GM12875 (cell line): Measurements from ENCODE around the gene LANCL3.
"Not testable (repeated sequence)": the region's sequence is repeated elsewhere in the genome, so short reads cannot be mapped to it uniquely, and the experiment has no call there.

Experiments
- H3K4me3 ChIP-seq: one replicate; pipeline ENCODE4 v1.5.1; 2011; ENCODE audit warnings: low read depth, low read length, control low read depth
- TF ChIP-seq, protein P1 (sequence below): IDR thresholded peaks from 2 replicates; pipeline ENCODE4 v1.5.1; 2011; ENCODE audit warnings: low read depth, mild to moderate bottlenecking, control low read depth, inconsistent platforms, low read length, moderate library complexity, borderline replicate concordance; ENCODE audit not compliant: insufficient read depth

LANCL3 gene

DNA sequence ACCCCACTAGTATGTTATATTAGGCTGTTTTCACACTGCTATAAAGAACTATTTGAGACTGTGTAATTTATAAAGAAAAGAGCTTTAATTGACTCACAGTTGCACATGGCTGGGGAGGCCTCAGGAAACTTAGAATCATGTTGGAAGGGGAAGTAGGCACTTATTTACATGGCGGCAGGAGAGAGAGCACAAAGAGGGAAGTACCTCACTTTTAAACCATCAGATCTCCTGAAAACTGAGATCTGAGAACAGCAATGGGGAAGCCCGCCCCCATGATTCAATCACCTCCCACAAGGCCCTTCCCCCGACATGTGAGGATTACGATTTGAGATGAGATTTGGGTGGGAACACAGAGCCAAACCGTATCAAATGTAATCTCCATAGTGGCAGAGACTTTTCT lies 68.7 kb downstream of the LANCL3 start:
- no peak overlapping the region for H3K4me3 ChIP-seq
- TF ChIP-seq, protein P1, sequence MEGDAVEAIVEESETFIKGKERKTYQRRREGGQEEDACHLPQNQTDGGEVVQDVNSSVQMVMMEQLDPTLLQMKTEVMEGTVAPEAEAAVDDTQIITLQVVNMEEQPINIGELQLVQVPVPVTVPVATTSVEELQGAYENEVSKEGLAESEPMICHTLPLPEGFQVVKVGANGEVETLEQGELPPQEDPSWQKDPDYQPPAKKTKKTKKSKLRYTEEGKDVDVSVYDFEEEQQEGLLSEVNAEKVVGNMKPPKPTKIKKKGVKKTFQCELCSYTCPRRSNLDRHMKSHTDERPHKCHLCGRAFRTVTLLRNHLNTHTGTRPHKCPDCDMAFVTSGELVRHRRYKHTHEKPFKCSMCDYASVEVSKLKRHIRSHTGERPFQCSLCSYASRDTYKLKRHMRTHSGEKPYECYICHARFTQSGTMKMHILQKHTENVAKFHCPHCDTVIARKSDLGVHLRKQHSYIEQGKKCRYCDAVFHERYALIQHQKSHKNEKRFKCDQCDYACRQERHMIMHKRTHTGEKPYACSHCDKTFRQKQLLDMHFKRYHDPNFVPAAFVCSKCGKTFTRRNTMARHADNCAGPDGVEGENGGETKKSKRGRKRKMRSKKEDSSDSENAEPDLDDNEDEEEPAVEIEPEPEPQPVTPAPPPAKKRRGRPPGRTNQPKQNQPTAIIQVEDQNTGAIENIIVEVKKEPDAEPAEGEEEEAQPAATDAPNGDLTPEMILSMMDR: no peak

DNA sequence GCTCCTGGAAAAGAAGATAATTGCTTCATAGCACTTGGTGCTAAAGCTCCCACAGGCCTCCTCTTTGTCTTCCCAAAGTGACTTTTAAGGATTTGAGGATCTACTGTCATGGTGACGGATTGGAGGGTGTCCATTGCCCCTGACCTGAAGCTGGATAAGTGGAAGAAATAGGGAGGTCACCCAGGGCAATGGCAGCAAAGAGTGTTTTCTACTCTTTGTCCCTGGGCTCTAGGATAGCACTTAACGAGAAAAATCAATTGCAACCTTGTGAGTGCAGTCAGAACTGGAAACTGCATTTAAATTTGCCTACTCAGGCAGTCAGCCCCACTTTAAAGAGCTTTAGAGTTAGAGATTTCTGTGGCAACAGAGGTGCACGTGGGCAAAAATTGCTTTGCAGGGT lies 70.4 kb downstream of the LANCL3 start:
- TF ChIP-seq, protein P1: no peak
- H3K4me3 ChIP-seq: no peak overlapping the region

DNA sequence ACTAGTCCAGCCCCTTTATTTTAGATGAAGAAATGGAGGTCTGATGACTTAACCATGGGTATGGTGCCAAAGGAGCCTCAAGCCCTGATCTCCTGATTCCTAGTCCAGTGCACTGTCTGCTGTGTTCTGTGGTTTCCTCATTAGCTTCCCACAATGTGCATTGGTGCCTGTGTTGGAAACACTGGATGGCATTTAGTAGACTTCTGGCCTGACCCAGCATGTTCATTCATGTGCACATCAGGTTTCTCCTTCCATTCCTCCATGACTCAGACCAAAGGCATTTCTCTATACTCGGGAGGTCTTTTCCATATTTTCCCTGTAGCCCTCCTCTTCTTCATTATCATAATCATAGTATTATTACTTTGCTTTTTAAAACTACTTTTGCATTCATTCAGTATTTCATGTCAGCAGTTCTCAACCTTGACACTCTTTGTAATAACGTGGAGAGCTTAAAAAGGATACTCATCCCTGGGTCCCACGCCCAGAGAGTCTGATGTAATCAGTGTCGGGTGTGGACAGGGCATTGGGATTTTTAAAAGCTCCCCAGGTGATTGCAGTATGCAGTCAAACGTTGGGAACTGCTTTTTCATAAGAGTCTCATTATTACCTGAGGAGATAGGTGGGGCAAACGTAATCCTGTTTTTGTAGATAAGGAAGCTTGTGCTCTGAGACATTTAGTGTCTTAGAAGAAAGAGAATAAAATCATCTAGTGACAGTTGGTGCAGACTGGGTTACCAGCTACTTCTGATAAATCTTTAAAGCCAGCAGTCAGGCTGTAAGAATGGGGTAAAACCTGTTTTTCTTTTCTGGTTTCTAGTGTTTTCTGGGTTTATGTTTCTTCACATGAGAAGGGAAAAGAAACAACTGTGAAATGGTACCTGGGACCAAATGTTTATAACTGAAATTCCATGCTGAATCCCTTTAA lies 73.2 kb downstream of the LANCL3 start:
- no peak overlapping the region for H3K4me3 ChIP-seq
- TF ChIP-seq, protein P1: no peak

DNA sequence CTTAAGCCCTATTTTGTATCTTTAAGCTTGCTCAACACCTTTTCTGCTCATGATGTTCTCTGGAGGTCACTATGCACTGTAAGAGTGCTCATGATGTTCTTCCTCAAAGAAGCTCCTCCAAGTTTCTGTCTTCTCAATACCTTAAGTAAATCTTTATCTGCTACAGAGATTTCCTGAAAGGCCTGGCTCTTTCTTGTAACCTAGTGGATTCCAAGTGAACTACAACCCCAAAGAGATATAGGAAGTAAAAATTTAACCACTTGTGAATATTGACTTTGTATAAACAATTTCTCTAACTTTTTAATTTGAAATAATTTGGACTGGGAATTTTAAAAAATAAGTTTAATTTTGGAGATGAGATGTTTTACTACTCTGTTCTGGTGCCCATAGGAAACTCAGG lies 74.8 kb downstream of the LANCL3 start:
- TF ChIP-seq, protein P1: peak; percentile 16; the same call in 1 of the 2 replicates
- no peak overlapping the region for H3K4me3 ChIP-seq

DNA sequence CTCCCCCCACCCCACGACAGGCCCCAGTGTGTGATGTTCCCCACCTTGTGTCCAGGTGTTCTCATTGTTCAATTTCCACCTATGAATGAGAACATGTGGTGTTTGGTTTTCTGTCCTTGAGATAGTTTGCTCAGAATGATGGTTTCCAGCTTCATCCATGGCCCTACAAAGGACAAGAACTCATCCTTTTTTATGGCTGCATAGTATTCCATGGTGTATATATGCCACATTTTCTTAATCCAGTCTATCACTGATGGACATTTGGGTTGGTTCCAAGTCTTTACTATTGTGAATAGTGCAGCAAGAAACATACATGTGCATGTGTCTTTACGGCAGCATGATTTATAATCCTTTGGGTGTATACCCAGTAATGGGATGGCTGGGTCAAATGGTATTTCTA lies 79.4 kb downstream of the LANCL3 start:
- not testable (repeated sequence) for H3K4me3 ChIP-seq

DNA sequence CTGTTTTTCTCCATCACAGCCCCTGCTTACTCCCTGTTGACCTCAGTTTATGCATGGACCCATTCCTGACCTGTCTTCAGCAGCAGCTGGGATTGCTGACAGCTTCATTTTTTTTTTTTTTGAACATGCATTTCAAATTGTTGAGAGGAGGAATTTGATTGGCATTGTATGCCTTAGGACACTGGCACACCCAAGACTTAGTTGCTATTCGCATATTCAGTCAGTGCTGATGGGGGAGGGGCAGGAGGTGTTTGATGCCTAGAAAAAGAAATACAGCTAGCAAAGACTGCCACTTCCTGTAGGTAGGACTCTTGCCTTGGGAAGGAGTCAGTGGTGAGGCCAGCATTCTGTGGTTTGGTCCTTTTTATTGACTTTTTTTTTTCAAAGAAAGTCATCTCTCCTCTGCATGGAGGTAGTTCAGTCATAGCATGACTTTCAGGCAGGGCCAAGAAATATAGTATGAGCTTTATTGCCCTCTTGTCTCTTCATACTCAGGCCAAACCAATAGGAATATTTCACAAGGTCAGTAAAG lies 80.5 kb downstream of the LANCL3 start:
- H3K4me3 ChIP-seq: no peak overlapping the region
- TF ChIP-seq, protein P1: no peak

DNA sequence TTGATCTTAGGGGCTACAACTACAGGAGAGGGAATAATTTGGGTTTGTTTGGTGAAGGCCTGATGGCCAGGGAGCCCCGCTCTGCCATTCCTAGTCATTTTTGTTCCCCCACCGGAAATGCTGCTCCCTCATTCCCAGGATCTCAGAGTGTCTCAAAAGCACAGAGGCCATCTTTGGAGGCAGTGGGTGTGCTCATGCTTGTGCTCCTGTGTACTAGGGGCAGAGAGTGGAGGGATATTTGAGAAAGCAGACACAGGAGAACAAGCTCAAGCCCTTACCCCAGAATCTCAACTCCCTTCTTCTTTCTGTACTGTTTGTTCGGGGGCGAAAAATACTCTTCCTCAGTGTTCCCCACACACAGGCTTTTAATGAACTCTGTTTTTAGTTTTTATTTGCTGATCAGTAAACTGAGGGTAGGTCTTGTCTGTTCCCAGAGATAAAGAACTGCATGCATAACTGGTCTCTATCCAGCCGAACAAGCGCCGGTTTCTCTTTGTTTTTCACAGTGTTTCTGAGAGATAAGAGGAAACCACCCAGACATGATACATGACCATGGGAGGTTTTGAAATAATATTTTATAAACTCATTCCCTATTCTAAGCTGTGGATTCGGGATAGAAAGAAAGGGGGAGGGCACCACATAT lies 81.2 kb downstream of the LANCL3 start:
- H3K4me3 ChIP-seq: no peak overlapping the region
- TF ChIP-seq, protein P1: no peak
